NCI-H524 treated with DMSO at 0.1 percent for 48 hours (cell line): ENCODE data around the gene AFF3.
"Not testable (repeated sequence)": the region's sequence is repeated elsewhere in the genome, so short reads cannot be mapped to it uniquely, and the experiment has no call there.

ENCODE experiments used
- DNase-seq: peaks from one replicate; lab custom pipeline; 2025; lab: John Stamatoyannopoulos, UW

The AFF3 gene

GRCh38 chr2:99695130-99695943, 447.1 kb downstream of the AFF3 start:
- DNase-seq, result no peak

GRCh38 chr2:99694331-99694730, 448.1 kb downstream of the AFF3 start:
- DNase-seq, result no peak

- DNase-seq, result no peak
These were observed 449.6 kb downstream of the AFF3 start for GRCh38 chr2:99692785-99693184.

GRCh38 chr2:99691926-99692325, 450.5 kb downstream of the AFF3 start:
- DNase-seq, result no peak

GRCh38 chr2:99689145-99689742, 453.1 kb downstream of the AFF3 start:
- no peak for DNase-seq

- DNase-seq, result no peak
These were observed 453.7 kb downstream of the AFF3 start for GRCh38 chr2:99688699-99689098.

- peak; percentile 97 for DNase-seq
These were observed 459.9 kb downstream of the AFF3 start for GRCh38 chr2:99682275-99683060.

- no peak for DNase-seq
These were observed 461.4 kb downstream of the AFF3 start for GRCh38 chr2:99680946-99681345.

GRCh38 chr2:99679518-99679917, 462.9 kb downstream of the AFF3 start:
- no peak for DNase-seq

GRCh38 chr2:99678625-99679024, 463.8 kb downstream of the AFF3 start:
- DNase-seq, result no peak

- DNase-seq, result no peak
These were observed 464.6 kb downstream of the AFF3 start for GRCh38 chr2:99677814-99678213.

- DNase-seq, result no peak
These were observed 467.2 kb downstream of the AFF3 start for GRCh38 chr2:99675130-99675661.

GRCh38 chr2:99674090-99674489, 468.3 kb downstream of the AFF3 start:
- DNase-seq, result no peak

GRCh38 chr2:99672766-99673350, 469.5 kb downstream of the AFF3 start:
- DNase-seq, result no peak

- no peak for DNase-seq
These were observed 471.3 kb downstream of the AFF3 start for GRCh38 chr2:99670768-99671734.

- no peak for DNase-seq
These were observed 476.1 kb downstream of the AFF3 start for GRCh38 chr2:99666256-99666655.

- no peak for DNase-seq
These were observed 478.7 kb downstream of the AFF3 start for GRCh38 chr2:99663641-99664040.

GRCh38 chr2:99662761-99663341, 479.5 kb downstream of the AFF3 start:
- DNase-seq, result no peak

- DNase-seq, result not testable (repeated sequence)
These were observed 480.6 kb downstream of the AFF3 start for GRCh38 chr2:99661761-99662160.

GRCh38 chr2:99660616-99661406, 481.6 kb downstream of the AFF3 start:
- no peak for DNase-seq
